ENCODE data around the gene CTNNBIP1.
A peak's percentile ranks its signal among the peaks of the same experiment; 100 is the strongest.
"Not testable (repeated sequence)": the region's sequence is repeated elsewhere in the genome, so short reads cannot be mapped to it uniquely, and the experiment has no call there.

CTNNBIP1 gene

GRCh38 chr1:9811239-9811966 lies 98.7 kb downstream of the CTNNBIP1 start:
- 91 to 92% methylated on average over 6 of the region's 6 CpGs for WGBS, 2 experiments
- Histone ChIP-seq H3K4me1 (ENCODE audit: control insufficient read depth, insufficient read depth, low read length) (peaks cover 19% of the 10 kb centered on the region), H3K27ac (ENCODE audit: insufficient read depth, low read depth, low read length, poor library complexity, severe bottlenecking) (no peak overlapping the region), H3K9me3 (ENCODE audit: control insufficient read depth, low read length) (no peaks in the 10 kb centered on the region), H3K4me3 (ENCODE audit: insufficient read depth, low read depth, low read length) (no peak overlapping the region), H3K27me3 (ENCODE audit: control insufficient read depth, insufficient read depth, low read length, poor library complexity, severe bottlenecking) (no peaks in the 10 kb centered on the region), H3K36me3 (ENCODE audit: control insufficient read depth, insufficient read depth, low read length) (no peaks in the 10 kb centered on the region)

GRCh38 chr1:9809100-9809510 lies 101.0 kb downstream of the CTNNBIP1 start:
- H3K27ac ChIP-seq (ENCODE audit: insufficient read depth, low read depth, low read length, poor library complexity, severe bottlenecking): peak overlapping the region; percentile 36
- H3K9me3 ChIP-seq (ENCODE audit: control insufficient read depth, low read length): no peaks in the 10 kb centered on the region
- peaks cover 23% of the 10 kb centered on the region for H3K4me1 ChIP-seq (ENCODE audit: control insufficient read depth, insufficient read depth, low read length)
- WGBS, 2 experiments: 73 to 76% methylated on average over 8 of the region's 8 CpGs
- H3K27me3 ChIP-seq (ENCODE audit: control insufficient read depth, insufficient read depth, low read length, poor library complexity, severe bottlenecking): no peaks in the 10 kb centered on the region
- H3K36me3 ChIP-seq (ENCODE audit: control insufficient read depth, insufficient read depth, low read length): no peaks in the 10 kb centered on the region
- no peak overlapping the region for H3K4me3 ChIP-seq (ENCODE audit: insufficient read depth, low read depth, low read length)

- Histone ChIP-seq H3K36me3 (ENCODE audit: control insufficient read depth, insufficient read depth, low read length) (no peaks in the 10 kb centered on the region), H3K9me3 (ENCODE audit: control insufficient read depth, low read length) (no peaks in the 10 kb centered on the region), H3K4me3 (ENCODE audit: insufficient read depth, low read depth, low read length) (no peak overlapping the region), H3K4me1 (ENCODE audit: control insufficient read depth, insufficient read depth, low read length) (peaks cover 23% of the 10 kb centered on the region), H3K27me3 (ENCODE audit: control insufficient read depth, insufficient read depth, low read length, poor library complexity, severe bottlenecking) (no peaks in the 10 kb centered on the region), H3K27ac (ENCODE audit: insufficient read depth, low read depth, low read length, poor library complexity, severe bottlenecking) (no peak overlapping the region)
- WGBS, 2 experiments: 90 to 93% methylated on average over 8 of the region's 8 CpGs
These were observed 101.6 kb downstream of the CTNNBIP1 start for GRCh38 chr1:9808459-9808858.

- H3K4me3 ChIP-seq (ENCODE audit: insufficient read depth, low read depth, low read length): no peak overlapping the region
- no peaks in the 10 kb centered on the region for H3K27me3 ChIP-seq (ENCODE audit: control insufficient read depth, insufficient read depth, low read length, poor library complexity, severe bottlenecking)
- no peak overlapping the region for H3K27ac ChIP-seq (ENCODE audit: insufficient read depth, low read depth, low read length, poor library complexity, severe bottlenecking)
- no peaks in the 10 kb centered on the region for H3K36me3 ChIP-seq (ENCODE audit: control insufficient read depth, insufficient read depth, low read length)
- WGBS, 2 experiments: 72 to 76% methylated on average over 12 of the region's 12 CpGs
- H3K9me3 ChIP-seq (ENCODE audit: control insufficient read depth, low read length): no peaks in the 10 kb centered on the region
- H3K4me1 ChIP-seq (ENCODE audit: control insufficient read depth, insufficient read depth, low read length): peaks cover 23% of the 10 kb centered on the region
These were observed 102.5 kb downstream of the CTNNBIP1 start for GRCh38 chr1:9807541-9807940.

- H3K4me1 ChIP-seq (ENCODE audit: control insufficient read depth, insufficient read depth, low read length): peaks cover 23% of the 10 kb centered on the region
- not testable (repeated sequence) for H3K27me3 ChIP-seq (ENCODE audit: control insufficient read depth, insufficient read depth, low read length, poor library complexity, severe bottlenecking); H3K36me3 ChIP-seq (ENCODE audit: control insufficient read depth, insufficient read depth, low read length); H3K9me3 ChIP-seq (ENCODE audit: control insufficient read depth, low read length); H3K27ac ChIP-seq (ENCODE audit: insufficient read depth, low read depth, low read length, poor library complexity, severe bottlenecking); H3K4me3 ChIP-seq (ENCODE audit: insufficient read depth, low read depth, low read length)
- WGBS, 2 experiments: 90 to 97% methylated on average over 5 of the region's 5 CpGs
These were observed 104.1 kb downstream of the CTNNBIP1 start for GRCh38 chr1:9805972-9806371.

- peaks cover 23% of the 10 kb centered on the region for H3K4me1 ChIP-seq (ENCODE audit: control insufficient read depth, insufficient read depth, low read length)
- 75 to 84% methylated on average over 7 of the region's 7 CpGs for whole genome bisulfite sequencing, 2 experiments
- no peak overlapping the region for H3K27ac ChIP-seq (ENCODE audit: insufficient read depth, low read depth, low read length, poor library complexity, severe bottlenecking)
- H3K4me3 ChIP-seq (ENCODE audit: insufficient read depth, low read depth, low read length): no peak overlapping the region
- no peaks in the 10 kb centered on the region for H3K9me3 ChIP-seq (ENCODE audit: control insufficient read depth, low read length)
- no peaks in the 10 kb centered on the region for H3K36me3 ChIP-seq (ENCODE audit: control insufficient read depth, insufficient read depth, low read length)
- no peaks in the 10 kb centered on the region for H3K27me3 ChIP-seq (ENCODE audit: control insufficient read depth, insufficient read depth, low read length, poor library complexity, severe bottlenecking)
These were observed 105.0 kb downstream of the CTNNBIP1 start for GRCh38 chr1:9805006-9805508.

- not testable (repeated sequence) for H3K27ac ChIP-seq (ENCODE audit: insufficient read depth, low read depth, low read length, poor library complexity, severe bottlenecking); H3K9me3 ChIP-seq (ENCODE audit: control insufficient read depth, low read length); H3K36me3 ChIP-seq (ENCODE audit: control insufficient read depth, insufficient read depth, low read length); H3K27me3 ChIP-seq (ENCODE audit: control insufficient read depth, insufficient read depth, low read length, poor library complexity, severe bottlenecking); H3K4me3 ChIP-seq (ENCODE audit: insufficient read depth, low read depth, low read length)
- 94 to 97% methylated on average over 11 to 13 of the region's 13 CpGs for WGBS, 2 experiments
- peaks cover 12% of the 10 kb centered on the region for H3K4me1 ChIP-seq (ENCODE audit: control insufficient read depth, insufficient read depth, low read length)
These were observed 106.8 kb downstream of the CTNNBIP1 start for GRCh38 chr1:9803003-9803918.

- 87 to 95% methylated on average over 1 of the region's 1 CpG for WGBS, 2 experiments
- H3K4me1 ChIP-seq (ENCODE audit: control insufficient read depth, insufficient read depth, low read length): peaks cover 4% of the 10 kb centered on the region
- H3K4me3 ChIP-seq (ENCODE audit: insufficient read depth, low read depth, low read length): no peak overlapping the region
- no peak overlapping the region for H3K27ac ChIP-seq (ENCODE audit: insufficient read depth, low read depth, low read length, poor library complexity, severe bottlenecking)
- no peaks in the 10 kb centered on the region for H3K36me3 ChIP-seq (ENCODE audit: control insufficient read depth, insufficient read depth, low read length)
- no peaks in the 10 kb centered on the region for H3K9me3 ChIP-seq (ENCODE audit: control insufficient read depth, low read length)
- H3K27me3 ChIP-seq (ENCODE audit: control insufficient read depth, insufficient read depth, low read length, poor library complexity, severe bottlenecking): no peaks in the 10 kb centered on the region
These were observed 108.2 kb downstream of the CTNNBIP1 start for GRCh38 chr1:9801909-9802308.
